Limb (tissue), 2 donors: ENCODE measurements around the gene OBSL1.
A peak's percentile ranks its signal among the peaks of the same experiment; 100 is the strongest.

Experiments
- DNase-seq, 2 donors: peaks; one replicate each; pipeline ENCODE4 v3.0.0-alpha.2; 2016; ENCODE audit errors: extremely low spot score in 2 of 2

Gene OBSL1

DNA sequence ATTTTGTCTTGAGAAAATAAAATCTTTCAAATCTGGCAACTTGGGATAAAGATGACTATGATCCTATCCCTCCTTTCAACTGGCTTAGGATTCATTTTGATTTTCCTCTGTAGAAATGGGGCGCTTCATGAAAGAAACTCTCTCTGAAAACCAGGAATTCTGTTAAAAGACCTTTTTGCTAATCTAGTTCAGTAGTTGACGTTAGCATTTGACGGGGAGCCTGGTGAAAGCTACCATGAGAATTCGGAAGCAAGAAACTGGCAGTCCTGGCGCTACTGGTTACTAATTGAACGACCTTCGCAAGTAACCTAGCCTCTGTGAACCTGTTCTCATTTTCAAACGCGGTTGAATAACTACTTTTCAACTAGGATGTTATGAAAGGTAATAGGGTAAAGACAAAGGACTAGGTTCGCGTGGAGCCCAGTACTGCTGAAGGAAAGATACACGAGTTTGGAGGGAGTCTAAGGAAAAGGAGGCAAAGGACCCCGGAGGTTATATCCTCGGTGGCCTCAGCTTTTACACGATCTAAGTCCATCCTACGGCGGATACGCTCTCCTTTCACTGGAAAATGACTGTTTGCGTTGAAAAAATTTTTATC lies 25.7 kb upstream of the OBSL1 start:
- DNase-seq: no peak

DNA sequence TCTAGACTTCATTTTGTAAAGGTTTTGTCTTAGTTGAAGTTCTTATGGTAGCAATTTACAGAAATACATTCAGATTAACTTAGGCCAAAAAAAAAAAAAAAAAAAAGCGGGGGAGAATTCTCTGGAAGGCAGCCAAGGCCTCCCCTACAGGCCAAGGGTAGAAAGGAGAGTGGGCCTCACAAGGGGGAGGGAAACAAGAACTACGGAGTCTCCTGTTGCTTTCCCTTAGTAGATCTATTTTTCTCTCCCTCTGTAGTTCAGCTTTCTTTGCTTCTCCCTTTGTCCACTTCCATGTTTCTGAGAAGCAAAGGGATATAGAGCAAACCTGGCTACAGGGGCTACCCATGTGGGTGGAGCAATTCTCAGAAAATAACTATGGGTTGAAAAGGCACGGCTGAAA lies 23.9 kb upstream of the OBSL1 start:
- peak; percentile 78 to 82 for DNase-seq

DNA sequence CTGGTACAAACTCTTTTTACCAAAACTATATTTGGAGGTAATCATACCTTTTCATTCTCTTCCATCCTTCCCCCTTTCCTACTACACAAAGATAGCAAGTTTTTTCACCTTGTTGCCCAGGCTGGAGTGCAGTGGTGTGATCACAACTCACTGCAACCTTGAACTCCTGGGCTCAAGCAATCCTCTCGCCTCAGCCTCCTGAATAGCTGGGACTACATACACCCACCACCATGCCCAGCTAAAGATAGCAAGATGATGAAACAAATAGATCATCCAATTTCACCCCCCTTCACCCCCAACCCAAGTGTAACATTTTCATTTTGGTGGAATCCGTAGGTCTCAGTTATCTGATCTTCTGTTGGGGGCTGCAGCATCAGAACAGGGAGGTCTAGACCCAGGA lies 21.8 kb upstream of the OBSL1 start:
- DNase-seq: no peak

DNA sequence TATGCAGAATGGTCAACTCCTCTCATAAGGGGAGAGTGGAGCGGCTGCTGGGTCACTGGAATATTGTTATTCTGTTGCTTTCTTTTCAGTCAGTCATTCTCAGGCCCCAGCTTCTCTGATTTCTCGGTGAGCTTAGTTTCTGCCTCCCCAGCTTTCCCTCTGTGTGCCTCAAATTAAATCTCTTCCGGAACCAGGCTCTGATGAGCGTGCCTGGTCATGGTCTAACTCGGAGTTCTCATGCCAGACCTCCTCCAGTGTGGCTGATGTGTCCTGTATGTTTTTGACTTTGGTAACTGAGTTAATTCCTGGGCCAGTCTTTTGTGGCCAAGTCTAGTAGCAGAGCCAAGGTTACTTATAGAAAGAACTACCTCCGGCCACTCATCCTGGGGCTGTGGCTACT lies 21.4 kb upstream of the OBSL1 start:
- DNase-seq: no peak

DNA sequence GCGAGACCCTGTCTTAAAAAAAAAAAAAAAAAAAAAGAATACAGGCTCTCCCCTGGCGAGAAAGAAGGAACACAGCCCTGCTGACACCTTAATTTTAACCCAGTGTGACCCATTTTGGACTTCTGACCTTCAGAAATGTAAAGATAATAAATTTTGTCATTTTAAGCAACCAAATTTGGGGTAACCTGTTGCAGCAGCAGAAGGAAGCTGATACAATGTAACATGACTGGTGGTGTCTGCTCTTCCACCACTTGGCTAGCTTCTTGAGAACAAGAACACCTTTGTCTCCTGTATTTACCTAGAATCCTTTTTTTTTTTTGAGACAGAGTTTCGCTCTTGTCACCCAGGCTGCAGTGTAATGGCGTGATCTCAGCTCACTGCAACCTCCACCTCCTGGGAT lies 19.8 kb upstream of the OBSL1 start:
- no peak for DNase-seq

DNA sequence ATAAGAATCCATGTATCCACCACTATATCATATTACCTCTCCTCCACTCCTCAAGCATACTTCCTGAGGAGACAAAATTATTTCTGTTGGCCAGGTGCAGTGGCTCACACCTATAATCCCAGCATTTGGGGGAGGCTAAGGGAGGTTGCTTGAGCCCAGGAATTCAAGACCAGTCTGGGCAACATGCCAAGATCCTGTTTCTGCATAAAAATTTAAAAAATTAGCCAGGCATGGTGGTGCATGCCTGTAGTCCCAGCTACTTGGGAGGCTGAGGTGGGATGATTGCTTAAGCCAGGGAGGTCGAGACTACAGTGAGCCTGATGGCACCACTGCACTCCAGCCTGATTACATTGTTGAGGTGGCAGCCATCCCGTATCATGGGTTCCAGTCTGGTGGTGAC lies 10.0 kb upstream of the OBSL1 start:
- DNase-seq: no peak

DNA sequence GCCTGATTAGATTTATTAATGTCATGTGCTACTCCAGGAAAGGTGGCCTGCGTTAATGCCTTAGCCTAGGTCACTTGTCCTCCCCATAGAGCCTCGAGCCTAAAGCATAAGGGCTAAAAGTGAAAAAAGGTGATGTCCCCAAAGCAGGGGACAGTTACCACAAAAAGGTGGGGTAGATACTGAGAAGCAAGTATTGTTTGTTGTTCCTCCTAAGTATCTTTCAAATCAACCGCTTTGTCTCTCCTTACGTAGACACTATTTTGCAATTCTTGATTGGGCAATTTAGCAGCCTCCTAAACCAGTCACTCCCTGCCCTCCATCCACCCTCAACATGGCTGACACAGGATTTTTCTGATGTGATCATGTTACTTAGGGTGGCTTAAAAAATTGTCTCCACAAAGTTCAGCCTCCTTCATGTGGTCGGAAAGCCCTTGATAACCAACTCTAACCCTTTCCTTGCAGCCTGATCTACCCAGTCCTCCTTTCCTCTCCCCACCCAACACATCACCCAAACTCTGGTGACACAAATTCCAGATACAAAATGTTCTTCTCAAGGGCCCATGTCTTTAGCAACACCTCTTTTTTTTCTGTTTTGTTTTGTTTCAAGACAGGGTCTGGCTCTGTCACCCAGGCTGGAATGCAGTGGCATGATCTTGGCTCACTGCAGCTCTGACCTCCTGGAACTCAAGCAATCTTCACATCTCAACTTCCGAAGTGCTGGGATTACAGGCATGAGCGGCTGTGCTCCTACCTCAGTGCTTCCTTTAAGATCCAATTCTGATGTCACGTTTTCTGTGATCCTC lies 7.7 kb upstream of the OBSL1 start:
- no peak for DNase-seq

DNA sequence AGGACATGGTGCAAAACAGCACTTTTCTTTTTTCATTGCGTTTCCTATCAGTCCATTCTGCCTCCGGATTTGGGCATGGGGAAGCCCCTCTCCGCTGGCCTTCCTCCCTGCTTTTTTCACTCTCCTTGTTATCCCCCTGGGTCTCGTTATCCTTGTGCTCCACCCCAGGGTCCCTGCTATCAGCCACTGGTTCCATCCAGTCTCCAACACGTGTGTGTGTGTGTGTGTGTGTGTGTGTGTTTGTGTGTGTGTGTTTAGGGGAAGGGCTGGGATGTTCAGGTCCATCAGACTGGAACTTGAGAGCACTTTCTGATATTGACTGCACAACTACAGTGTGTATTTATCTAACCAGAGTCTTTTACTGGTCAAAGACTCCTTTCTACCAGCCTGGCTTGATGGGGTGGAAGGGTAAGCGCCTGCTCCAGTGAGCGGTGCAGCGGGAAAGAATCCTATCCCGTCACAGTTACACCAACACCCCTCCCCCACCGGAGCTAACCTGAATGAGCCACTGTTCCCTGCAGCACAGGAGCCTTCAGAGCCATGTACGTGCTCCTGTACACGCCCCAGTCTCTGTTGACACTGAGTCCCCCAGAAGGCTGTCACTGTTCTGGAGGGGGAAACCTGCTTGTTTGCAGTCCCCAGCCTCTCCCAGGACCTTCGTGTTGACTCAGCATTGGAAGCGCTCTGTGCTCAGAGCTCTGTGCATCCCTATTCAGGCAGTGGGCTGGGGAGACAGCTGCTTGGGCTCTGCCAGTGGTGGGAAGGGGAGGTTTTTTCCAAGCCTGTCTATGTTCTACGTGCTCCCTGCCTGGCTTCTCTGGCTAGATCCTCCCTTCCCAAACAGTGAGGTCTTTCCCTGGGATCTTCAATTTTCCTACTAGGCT lies 5.4 kb upstream of the OBSL1 start:
- DNase-seq: peak; percentile 64 to 83

DNA sequence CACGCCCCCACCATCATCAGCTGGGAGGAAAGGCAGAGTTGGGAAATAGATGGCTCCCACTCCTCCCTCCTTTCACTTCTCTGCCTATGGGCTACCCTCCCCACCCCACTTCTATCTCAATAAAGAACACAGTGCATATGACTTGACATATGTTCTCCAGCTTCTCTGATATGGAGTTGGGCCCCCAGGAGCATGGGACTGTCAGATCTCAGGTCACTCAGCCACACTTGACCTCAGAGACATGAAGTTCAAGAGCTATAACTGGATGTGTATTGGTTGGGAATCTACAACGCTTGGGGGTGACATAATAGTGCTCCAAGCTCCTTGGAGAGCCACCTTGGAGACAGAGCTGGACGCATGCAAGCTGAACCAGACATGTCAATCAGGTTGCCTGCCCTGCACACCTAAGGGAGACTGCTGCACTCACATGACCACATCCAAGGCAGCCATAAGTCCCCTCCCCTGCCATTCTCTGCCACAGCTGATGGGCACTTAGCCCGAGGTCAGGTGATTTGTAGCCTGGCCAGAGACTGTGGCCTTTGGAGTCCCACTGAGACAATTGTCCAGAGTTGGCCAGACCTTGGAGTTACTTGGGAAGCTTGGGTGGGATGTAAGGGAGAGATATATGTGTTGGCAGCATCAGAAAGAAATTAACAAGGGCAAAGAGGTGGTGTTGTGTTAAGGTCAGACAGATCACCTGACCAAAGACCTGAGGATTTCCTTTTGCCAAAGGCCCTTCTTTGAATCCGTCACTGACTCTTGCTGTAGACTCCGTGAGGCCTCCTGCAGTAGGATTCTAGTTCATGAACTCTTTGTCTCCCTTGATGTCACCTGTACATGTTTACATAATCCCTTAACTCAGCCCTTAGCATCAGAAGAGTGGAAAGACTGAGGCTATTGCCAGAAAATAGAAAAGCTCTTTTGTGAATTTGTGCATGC lies 4.5 kb upstream of the OBSL1 start:
- no peak for DNase-seq

DNA sequence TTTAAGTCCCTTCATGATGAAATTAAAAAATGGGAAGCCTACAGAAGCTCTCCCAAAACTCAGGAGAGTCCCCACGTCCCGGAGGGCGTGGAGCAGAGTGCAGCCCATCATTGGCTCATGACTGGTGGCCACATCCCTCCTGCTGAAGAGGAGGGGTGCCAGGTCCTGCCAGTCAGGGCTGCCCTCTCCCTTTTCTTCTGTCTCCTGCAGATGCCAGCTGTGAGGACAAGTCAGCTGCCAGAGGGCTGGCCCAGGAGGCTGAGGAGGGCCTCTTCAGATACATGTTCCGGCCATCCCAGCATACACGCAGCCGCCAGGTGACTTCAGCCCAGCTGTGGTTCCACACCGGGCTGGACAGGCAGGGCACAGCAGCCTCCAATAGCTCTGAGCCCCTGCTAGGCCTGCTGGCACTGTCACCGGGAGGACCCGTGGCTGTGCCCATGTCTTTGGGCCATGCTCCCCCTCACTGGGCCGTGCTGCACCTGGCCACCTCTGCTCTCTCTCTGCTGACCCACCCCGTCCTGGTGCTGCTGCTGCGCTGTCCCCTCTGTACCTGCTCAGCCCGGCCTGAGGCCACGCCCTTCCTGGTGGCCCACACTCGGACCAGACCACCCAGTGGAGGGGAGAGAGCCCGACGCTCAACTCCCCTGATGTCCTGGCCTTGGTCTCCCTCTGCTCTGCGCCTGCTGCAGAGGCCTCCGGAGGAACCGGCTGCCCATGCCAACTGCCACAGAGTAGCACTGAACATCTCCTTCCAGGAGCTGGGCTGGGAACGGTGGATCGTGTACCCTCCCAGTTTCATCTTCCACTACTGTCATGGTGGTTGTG lies 3.4 kb upstream of the OBSL1 start:
- peak in 1 of 2 donors; percentile 11 for DNase-seq

DNA sequence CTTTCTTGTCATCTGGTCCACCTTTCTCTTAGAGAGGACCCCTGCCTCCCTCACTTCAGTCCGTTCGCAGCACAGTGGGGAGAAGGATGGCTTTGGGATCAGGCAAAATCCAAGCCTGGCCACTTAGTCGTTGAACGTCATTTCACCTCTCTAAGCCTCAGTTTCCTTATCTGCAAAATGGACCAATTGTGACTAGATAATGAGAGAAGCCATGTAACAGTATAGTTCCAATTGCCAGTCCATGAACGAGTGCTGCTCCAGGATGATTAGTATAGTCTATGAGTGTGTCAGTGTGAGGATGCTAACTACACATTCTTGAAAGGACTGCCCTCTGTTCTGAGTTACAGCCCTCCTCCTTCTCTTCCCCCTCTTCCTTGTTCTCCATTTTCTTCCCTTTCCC lies 1.8 kb upstream of the OBSL1 start:
- no peak for DNase-seq

DNA sequence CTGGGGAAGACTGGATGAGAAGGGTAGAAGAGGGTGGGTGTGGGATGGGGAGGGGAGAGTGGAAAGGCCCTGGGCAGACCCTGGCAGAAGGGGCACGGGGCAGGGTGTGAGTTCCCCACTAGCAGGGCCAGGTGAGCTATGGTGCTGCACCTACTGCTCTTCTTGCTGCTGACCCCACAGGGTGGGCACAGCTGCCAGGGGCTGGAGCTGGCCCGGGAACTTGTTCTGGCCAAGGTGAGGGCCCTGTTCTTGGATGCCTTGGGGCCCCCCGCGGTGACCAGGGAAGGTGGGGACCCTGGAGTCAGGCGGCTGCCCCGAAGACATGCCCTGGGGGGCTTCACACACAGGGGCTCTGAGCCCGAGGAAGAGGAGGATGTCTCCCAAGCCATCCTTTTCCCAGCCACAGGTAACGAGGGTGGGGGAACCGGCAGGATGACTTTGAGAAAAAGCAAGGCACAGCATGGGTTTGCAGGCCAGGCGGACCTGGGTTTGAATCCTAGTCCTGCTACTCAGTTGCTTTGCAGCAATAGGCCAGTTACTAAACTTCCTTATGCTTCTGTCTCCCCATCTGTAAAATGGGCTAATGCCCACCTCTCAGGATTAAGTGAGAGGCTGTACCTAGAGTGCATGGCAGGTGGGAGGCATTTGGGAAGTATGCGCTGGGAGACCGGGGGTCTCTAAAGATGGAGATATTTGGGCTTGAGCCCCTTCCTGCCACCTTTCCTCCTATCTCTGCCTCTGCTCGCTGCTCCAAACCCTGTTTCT lies 1.1 kb upstream of the OBSL1 start, which contains the start of gene INHA:
Gene INHA, plus strand, starts transcription at position 74 of the 765 bp plus-strand sequence. Its CDS starts 65 bp downstream, at position 139.
- no peak for DNase-seq

DNA sequence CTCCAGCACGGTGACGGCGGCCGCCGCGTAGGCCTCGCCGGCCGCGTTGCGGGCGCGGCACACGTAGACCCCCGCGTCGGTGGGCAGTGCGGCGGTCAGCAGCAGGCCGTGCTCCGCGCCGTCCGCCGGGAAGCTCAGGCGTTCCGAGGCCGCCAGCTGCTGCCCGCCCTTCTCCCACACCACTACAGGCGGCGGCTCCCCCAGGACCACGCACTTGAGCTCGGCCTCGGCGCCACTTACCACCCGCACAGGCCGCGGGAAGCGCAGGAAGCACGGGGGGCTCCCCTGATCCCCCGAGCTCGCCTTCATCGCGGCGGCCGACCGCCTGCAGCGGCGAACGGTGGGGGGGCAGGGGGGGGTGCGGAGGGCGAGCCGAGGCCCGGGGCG lies 422 bp downstream of the OBSL1 start:
- no peak for DNase-seq

DNA sequence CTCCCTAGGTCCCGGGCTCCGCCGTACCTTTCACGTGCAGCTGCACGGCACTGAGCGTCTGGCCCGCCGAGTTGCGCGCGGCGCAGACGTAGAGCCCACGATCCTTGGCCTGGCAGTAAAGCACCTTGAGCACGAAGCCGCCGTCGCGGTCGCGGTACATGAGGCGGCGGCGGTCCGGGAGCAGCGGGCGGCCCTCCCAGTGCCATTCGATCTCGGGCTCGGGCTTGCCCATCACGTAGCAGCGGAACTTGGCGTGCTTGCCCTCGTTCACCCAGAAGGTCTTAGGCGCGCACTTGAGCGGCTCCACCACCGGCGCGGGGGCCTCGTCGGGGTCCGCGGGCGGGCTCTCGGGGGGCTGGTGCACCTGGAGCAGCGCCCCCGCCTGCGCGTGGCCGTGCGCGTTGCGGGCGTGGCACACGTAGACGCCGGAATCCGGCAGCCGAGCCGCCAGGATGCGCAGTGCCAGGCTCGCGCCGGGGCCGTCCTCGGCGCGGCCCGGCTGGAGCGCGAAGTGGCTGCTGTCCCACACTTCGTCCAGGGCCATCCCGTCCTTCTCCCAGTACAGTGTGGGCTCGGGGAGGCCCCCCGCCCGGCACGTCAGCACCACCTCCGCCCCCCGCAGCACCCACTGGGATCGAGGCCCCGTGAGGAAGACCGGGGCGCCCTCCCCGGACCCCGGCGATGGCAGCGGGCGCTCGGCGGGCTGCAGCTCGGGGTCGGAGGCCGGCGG lies 980 bp downstream of the OBSL1 start:
- DNase-seq: peak in 1 of 2 donors; percentile 69

DNA sequence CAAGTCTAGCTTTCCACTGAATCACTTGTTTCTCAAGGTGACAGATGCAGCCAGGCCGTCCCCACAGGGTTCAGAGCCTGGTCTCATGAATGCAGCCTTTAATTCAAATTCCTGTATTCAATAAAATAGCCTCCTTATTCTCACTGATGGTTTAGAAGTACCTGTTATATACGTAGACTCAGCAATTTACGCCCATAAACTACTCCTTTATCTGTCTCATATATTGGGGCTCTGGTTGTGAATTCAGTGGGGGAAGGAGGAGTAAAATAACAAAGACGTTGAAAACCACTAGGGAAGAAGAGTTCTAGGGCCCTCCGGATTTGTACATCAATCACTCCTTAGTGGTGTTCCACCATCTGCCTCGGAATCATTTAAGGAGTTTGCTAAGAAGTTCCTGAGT lies 1.7 kb downstream of the OBSL1 start:
- DNase-seq: no peak

DNA sequence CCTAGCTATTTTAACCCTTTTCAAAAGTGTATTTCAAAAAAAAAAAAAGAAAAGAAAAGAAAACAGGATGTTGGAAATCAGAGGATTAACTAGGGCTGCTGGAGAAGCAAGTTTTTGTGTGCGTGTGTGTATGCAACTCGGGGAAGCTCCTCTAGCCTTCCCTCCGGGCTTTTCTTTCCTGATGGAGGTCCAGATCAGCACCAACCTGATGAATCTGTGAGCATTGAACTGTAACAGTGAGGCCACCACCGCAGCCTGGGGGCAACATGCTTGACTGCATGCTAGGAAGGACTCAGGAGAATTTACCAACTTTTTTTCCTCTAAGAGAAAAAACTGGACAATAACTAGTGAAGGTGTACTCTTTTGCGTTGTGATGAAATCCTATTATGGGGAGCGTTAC lies 2.3 kb downstream of the OBSL1 start:
- no peak for DNase-seq

DNA sequence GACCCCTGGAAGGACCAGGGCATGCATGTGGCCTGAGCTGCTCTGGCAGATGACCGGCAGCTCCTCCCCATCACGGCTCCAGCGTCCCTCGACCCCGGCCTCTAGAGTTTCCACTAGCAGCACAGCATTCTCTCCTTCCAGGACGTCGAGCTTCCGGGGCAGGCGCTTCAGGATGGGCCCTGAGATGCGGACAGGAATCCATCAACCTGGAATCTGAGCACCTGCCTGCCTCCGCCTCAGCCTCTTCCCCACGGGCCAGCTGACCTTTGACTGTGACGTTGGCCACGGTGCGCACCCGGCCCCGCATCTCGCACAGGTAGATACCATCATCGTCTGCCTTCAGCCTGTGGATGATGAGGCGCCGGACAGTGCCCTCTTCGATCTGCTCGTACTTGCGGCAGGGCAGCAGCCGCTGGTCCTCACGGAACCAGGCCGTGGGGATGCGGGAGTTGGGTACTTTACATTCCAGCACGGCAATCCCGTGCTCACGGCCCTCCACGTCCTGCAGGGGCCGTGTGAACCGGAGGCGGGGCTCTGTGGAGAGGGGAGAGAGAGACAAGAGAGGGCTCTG lies 3.5 kb downstream of the OBSL1 start:
- DNase-seq: no peak

DNA sequence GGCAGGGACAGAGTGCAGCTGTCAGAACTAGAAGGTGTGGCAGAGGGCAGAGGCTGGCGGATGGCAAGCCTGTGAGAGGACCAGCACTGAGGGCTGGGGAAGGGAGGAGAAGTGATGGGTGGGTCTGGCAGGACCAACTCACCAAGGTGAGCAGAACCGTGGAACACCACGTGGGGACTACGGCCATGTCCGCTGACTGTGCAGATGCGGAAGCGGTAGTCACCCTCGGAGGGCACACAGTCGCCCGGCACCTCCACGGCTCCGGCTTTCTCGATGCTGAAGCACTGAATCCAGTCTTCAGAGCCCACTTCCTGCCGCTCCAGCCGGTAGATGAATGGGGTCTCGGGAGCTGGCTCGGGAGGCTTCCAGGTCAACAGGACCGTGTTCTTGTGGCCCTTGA lies 4.2 kb downstream of the OBSL1 start:
- no peak for DNase-seq
